Endothelial cell of umbilical vein (primary cell): ENCODE results near the gene SH3TC2. TPM values are rescaled to one million over a fixed set of nuclear protein-coding genes. Genes with fewer than 3 reads are reported as not detected.
A peak's percentile ranks its signal among the peaks of the same experiment; 100 is the strongest.

ENCODE experiments used
- BruUV-seq: library from RNA; stranded (reverse); fragments of 400-500 nt; replicated peaks from 2 replicates; lab custom pipeline; 2021; lab: Mats Ljungman, UMichigan
- CTCF ChIA-PET: fragments of 300-600, 350-600 bp; sonication (Branson Sonifier 250); formaldehyde crosslinking; loops from one replicate; lab custom pipeline; 2021; ENCODE audit warnings: antibody characterized with exemption, inconsistent platforms; lab: Charles Lee
- POLR2A ChIA-PET: fragments of 300-600, 350-600 bp; sonication (Branson Sonifier 250); formaldehyde crosslinking; loops from one replicate; lab custom pipeline; 2021; ENCODE audit warnings: antibody characterized with exemption, inconsistent platforms; lab: Charles Lee
- DNase-seq: peaks from one replicate; pipeline ENCODE4 v3.0.0-alpha.2; 2011; ENCODE audit warnings: low read depth, low spot score
- FAIRE-seq: peaks from 2 replicates; lab custom pipeline; 2011; peaks lifted over from hg19 to GRCh38; lab: Jason Lieb, UNC
- H2AFZ ChIP-seq: 2 replicates; pipeline ENCODE4 v1.6.0; 2012; ENCODE audit warnings: low read depth, low read length, control low read depth, inconsistent platforms
- H3K27ac ChIP-seq: 2 replicates; pipeline ENCODE4 v1.5.1; 2011; ENCODE audit warnings: low read depth, mild to moderate bottlenecking, control low read depth, low read length, moderate library complexity; ENCODE audit not compliant: insufficient read depth
- H3K27me3 ChIP-seq, 2 experiments: 2 replicates each; pipeline versions ENCODE4 v1.6.0 to v1.6.1; 2011; ENCODE audit warnings: low read length in 2 of 2, mixed read lengths in 1 of 2; ENCODE audit not compliant: control insufficient read depth in 2 of 2, insufficient read depth in 2 of 2
- H3K36me3 ChIP-seq, 2 experiments: 2 replicates in 1 of 2; 3 replicates in 1 of 2; pipeline ENCODE4 v1.5.1; 2011; ENCODE audit warnings: low read length in 2 of 2, mild to moderate bottlenecking in 1 of 2, moderate library complexity in 1 of 2; ENCODE audit not compliant: control insufficient read depth in 2 of 2, insufficient read depth in 2 of 2; ENCODE audit errors: extremely low read depth in 1 of 2
- H3K4me1 ChIP-seq: 3 replicates; pipeline ENCODE4 v1.5.1; 2011; ENCODE audit warnings: mild to moderate bottlenecking, low read length; ENCODE audit not compliant: control insufficient read depth, insufficient read depth; ENCODE audit errors: extremely low read depth
- H3K4me2 ChIP-seq: 2 replicates; pipeline ENCODE4 v1.6.1; 2011; ENCODE audit warnings: low read length, control low read depth, mixed read lengths; ENCODE audit not compliant: insufficient read depth
- H3K4me3 ChIP-seq, 3 experiments: fragments of 200-600 bp in 1 of 3; sonication (generic), shearing (Covaris generic) in 1 of 3; replicated peaks in 1 of 3; 2 replicates each; pipeline ENCODE4 v1.5.1; 2011 to 2016; ENCODE audit warnings: control low read depth in 3 of 3, low read length in 3 of 3, mild to moderate bottlenecking in 2 of 3, inconsistent platforms in 1 of 3, low read depth in 1 of 3, moderate library complexity in 1 of 3; ENCODE audit not compliant: insufficient read depth in 1 of 3
- H3K79me2 ChIP-seq: 2 replicates; pipeline ENCODE4 v1.6.0; 2012; ENCODE audit warnings: low read length, inconsistent platforms; ENCODE audit not compliant: control insufficient read depth, insufficient read depth
- H3K9ac ChIP-seq: replicated peaks from 2 replicates; pipeline ENCODE3; 2011; ENCODE audit warnings: low read length, control low read depth; ENCODE audit not compliant: insufficient read depth; ENCODE audit errors: extremely low read depth
- H3K9me1 ChIP-seq: replicated peaks from 3 replicates; pipeline ENCODE4 v1.6.0; 2011; ENCODE audit warnings: mild to moderate bottlenecking, low read length; ENCODE audit not compliant: control insufficient read depth, insufficient read depth; ENCODE audit errors: extremely low read depth
- H3K9me3 ChIP-seq: replicated peaks from 2 replicates; pipeline ENCODE4 v1.5.1; 2012; ENCODE audit warnings: low read length, inconsistent platforms; ENCODE audit not compliant: control insufficient read depth, insufficient read depth
- H4K20me1 ChIP-seq: replicated peaks from 2 replicates; pipeline ENCODE3; 2011; ENCODE audit warnings: mild to moderate bottlenecking, low read length; ENCODE audit not compliant: control insufficient read depth, insufficient read depth; ENCODE audit errors: extremely low read depth
- EZH2 ChIP-seq: IDR thresholded peaks from 2 replicates; pipeline ENCODE4 v1.6.1; 2012; ENCODE audit warnings: borderline replicate concordance, low read depth, mild to moderate bottlenecking, moderate library complexity, low read length, inconsistent platforms; ENCODE audit not compliant: severe bottlenecking
- FOS ChIP-seq: IDR thresholded peaks from 2 replicates; pipeline ENCODE4 v1.6.1; 2011; ENCODE audit warnings: mild to moderate bottlenecking, low read length, moderate library complexity, borderline replicate concordance; ENCODE audit not compliant: insufficient read depth
- GATA2 ChIP-seq: IDR thresholded peaks from 2 replicates; pipeline ENCODE4 v1.7.0; 2011; ENCODE audit warnings: low read depth, mild to moderate bottlenecking, moderate library complexity, mixed read lengths, low read length; ENCODE audit not compliant: insufficient read length, insufficient read depth
- JUN ChIP-seq: IDR thresholded peaks from 2 replicates; pipeline ENCODE4 v1.6.1; 2011; ENCODE audit warnings: borderline replicate concordance, low read depth; ENCODE audit not compliant: insufficient read length, insufficient read depth
- MAX ChIP-seq: IDR thresholded peaks from 2 replicates; pipeline ENCODE4 v1.6.1; 2011; ENCODE audit not compliant: insufficient read depth, insufficient read length
- MYC ChIP-seq: IDR thresholded peaks from one replicate; pipeline ENCODE4 v1.6.1; 2011; ENCODE audit warnings: mild to moderate bottlenecking, low read depth, low read length
- POLR2A ChIP-seq: IDR thresholded peaks from 2 replicates; pipeline ENCODE4 v1.6.1; 2012; ENCODE audit warnings: low read depth, mild to moderate bottlenecking, control low read depth, low read length
- POLR2AphosphoS5 ChIP-seq: IDR thresholded peaks from 2 replicates; pipeline ENCODE4 v1.6.1; 2012; ENCODE audit warnings: low read depth, mild to moderate bottlenecking, control low read depth, low read length, moderate library complexity; ENCODE audit not compliant: insufficient read depth
- dilution Hi-C: fragments of 300-500 bp; cut with MboI; formaldehyde crosslinking; loops from one replicate; pipeline ENCODE4 v1.15.0; 2019; ENCODE audit warnings: low sequenced_read_pairs; ENCODE audit not compliant: extremely low pct_ligation_motif_present
- intact Hi-C: fragments of 100-400 bp; cut with micrococcal nuclease; formaldehyde crosslinking; loops from one replicate; pipeline ENCODE4 v1.10.0; 2022
- polyA plus RNA-seq, 4 experiments: library from polyadenylated mRNA; depleted of rRNA in 3 of 4; stranded (reverse) in 3 of 4; unstranded in 1 of 4; fragments of >200 nt; gene quantifications; 2 replicates each; pipeline versions ENCODE4 v1.2.1 to v1.2.3, GENCODE V29; 2011 to 2012; ENCODE audit warnings: missing spikeins in 1 of 4
- total RNA-seq: library from RNA; stranded (reverse); gene quantifications from 2 replicates; pipeline ENCODE4 v1.2.3, GENCODE V29; 2021

Gene SH3TC2
- total and polyA plus RNA-seq, 2 donors (not counting 3 experiments of a cell fraction or from before 2014, with no cell fraction given): 0.91 to 4.3 TPM

DNA sequence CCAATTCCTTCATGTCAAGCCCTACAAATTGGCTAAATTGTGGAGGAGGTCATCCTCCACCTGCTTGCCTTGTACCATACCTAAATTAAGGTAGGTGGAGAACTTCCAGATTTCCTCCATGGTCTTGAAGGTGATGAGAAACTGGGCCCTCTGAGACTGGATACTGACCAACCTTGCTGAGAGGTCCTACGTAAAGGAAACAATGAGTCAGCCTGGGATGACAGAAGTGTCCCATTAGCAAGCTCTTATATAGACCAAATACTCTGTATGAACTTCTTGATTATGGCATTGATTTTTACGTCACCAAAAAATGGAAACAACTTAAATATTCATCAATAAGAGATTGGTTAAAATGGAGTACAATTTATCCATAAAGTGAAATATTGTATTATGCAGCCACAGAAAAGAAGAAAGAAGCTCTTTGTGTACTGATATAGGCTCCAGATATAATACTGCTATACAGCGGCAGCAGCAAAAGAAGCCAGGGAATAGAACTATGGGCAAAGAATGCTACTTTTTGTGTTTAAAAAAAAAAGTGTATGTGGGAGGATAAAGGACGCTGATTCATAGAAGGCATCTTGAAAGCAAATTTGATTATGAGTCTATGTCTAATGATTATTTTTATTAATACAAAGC is 18.3 kb downstream of the SH3TC2 start:
- CTCF ChIA-PET: interaction anchor here (0.9 to 2.9 kb wide), 3 partner anchors 9 to 303 kb away, joined by 4 to 9 read pairs (median 8); no protein-coding TSS in a partner anchor
- no peak for DNase-seq
- dilution Hi-C loops: no loop called here

DNA sequence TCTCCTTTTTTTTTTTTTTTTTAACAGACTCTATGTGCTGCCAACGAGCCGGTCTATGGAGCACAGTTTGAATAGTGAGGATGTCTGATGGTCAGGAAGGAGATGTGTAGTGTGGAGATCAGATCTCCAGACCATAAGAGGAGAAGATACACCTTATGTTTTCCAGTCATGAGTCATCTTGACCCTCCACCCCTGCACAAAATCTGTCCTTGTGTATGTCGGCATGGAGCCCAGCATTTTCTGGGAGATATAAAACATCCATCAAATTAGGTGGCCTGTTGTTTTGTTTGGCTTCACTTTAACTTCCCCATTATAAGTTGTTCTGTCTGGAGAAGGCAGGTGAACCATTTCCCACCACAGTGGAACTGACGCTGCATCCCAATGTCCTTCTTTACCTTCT is 19.2 kb downstream of the SH3TC2 start:
- Histone ChIP-seq H3K4me2 (no peak overlapping the region), H3K9me3 (no peaks in the 10 kb centered on the region), H3K36me3 (no peaks in the 10 kb centered on the region), H3K27me3 (no peaks in the 10 kb centered on the region), H3K27ac (no peak overlapping the region), H3K4me3 (no peak overlapping the region), H3K79me2 (no peaks in the 10 kb centered on the region), H3K9me1 (no peaks in the 10 kb centered on the region), H4K20me1 (no peaks in the 10 kb centered on the region), H3K4me1 (peaks cover 42% of the 10 kb centered on the region), H3K9ac (no peak overlapping the region), H2AFZ (no peak overlapping the region)
- CTCF ChIA-PET: interaction anchor here (1.3 kb wide), 1 partner anchor 15 kb away, joined by 3 read pairs; no protein-coding TSS in a partner anchor
- FAIRE-seq (no peak), DNase-seq (peak; percentile 24)
- TF ChIP-seq EZH2 (no peak), GATA2 (no peak), MYC (no peak), JUN (no peak), MAX (no peak), POLR2AphosphoS5 (no peak), POLR2A (no peak)
- intact Hi-C loops: no loop called here
- dilution Hi-C loops: no loop called here
- POLR2A ChIA-PET: no interaction called here
- BruUV-seq: no TSS peak

More for the DNA sequence above, 18.3 kb downstream of the SH3TC2 start:
- TF ChIP-seq FOS (no peak), JUN (no peak)
- intact Hi-C loops: no loop called here
- Histone ChIP-seq H3K4me2 (peak overlapping the region; percentile 1), H3K9me3 (no peaks in the 10 kb centered on the region), H3K4me3 (no peak overlapping the region), H3K9me1 (no peaks in the 10 kb centered on the region), H3K27me3 (no peaks in the 10 kb centered on the region), H3K79me2 (no peaks in the 10 kb centered on the region), H3K36me3 (no peaks in the 10 kb centered on the region), H2AFZ (no peak overlapping the region), H3K27ac (no peak overlapping the region), H3K9ac (no peak overlapping the region), H3K4me1 (peaks cover 33% of the 10 kb centered on the region), H4K20me1 (no peaks in the 10 kb centered on the region)
- POLR2A ChIA-PET: no interaction called here
- FAIRE-seq: no peak
- BruUV-seq: no TSS peak
